ENCODE results near the gene SGSM1. TPM values are rescaled to one million over a fixed set of nuclear protein-coding genes. Genes with fewer than 3 reads are reported as not detected.

SGSM1 gene
- total RNA-seq, 6 experiments from 2014 or later = 0.11 to 0.78 (median 0.41) TPM

DNA sequence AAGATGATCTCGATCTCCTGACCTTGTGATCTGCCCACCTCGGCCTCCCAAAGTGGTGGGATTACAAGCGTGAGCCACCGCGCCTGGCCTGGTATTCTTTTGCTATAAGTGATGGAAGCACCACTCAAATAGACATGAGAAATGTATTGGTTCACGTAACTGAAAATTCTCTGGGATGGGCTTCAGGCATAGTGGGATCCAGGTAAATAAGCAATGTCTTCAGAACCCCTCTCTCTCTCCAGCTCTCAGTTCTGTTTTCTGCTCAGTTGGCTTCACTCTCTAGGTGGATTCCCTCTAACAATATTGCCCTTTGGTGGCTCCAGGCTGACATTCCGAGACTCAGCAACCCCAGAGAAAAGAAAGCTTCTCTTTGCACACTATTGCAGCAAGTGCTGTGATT lies 141.4 kb downstream of the SGSM1 start:
- intact Hi-C loops (cut with DNase I) = no loop called here
- Histone ChIP-seq H3K4me3 (no peak overlapping the region), H3K4me1 (peaks cover 0 to 6% (median 0%) of the 10 kb centered on the region in 4 donors), H3K27ac (no peak overlapping the region), H3K36me3 (no peaks in the 10 kb centered on the region), H3K27me3 (no peaks in the 10 kb centered on the region), H3K9me3 (no peaks in the 10 kb centered on the region)
- no peak for DNase-seq
- no peak for ATAC-seq
- 84% methylated on average over 6 of the region's 7 CpGs for WGBS (ENCODE audit: insufficient coverage, low coverage, low lambda C conversion rate, missing lambda C conversion rate)
- no peak for TF ChIP-seq POLR2A (IDR thresholded peaks at IDR 0.05)
- TF ChIP-seq CTCF (IDR thresholded peaks at IDR 0.05) = no peak

DNA sequence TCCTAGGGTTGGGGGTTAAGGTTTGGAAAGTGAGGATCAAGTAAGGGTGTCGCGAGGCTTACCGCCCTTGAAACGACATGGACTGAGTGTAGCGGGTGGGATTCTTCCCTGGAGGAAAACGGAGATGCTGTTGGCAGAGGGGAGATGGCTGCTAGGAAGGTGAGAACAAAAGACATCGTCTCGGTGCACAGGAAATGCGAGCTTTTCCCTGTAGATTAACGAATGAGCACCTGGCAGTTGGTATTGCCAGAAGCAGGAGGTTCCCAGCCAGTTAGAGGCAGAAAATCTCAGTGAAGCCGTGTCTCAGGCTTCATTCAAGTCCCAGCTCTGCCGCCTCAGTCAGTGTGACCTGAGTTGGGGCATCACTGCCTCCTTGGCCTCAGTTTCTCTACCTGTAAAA lies 141.9 kb downstream of the SGSM1 start:
- H3K27me3 ChIP-seq = no peaks in the 10 kb centered on the region
- peaks cover 0 to 6% (median 0%) of the 10 kb centered on the region in 4 donors for H3K4me1 ChIP-seq
- H3K27ac ChIP-seq = no peak overlapping the region
- WGBS (ENCODE audit: insufficient coverage, low coverage, low lambda C conversion rate, missing lambda C conversion rate) = 76% methylated on average over 8 of the region's 12 CpGs
- intact Hi-C loops (cut with DNase I) = no loop called here
- ATAC-seq (no peak), DNase-seq (no peak)
- no peak for TF ChIP-seq POLR2A (IDR thresholded peaks at IDR 0.05)
- H3K9me3 ChIP-seq = no peaks in the 10 kb centered on the region
- no peaks in the 10 kb centered on the region for H3K36me3 ChIP-seq
- H3K4me3 ChIP-seq = no peak overlapping the region

DNA sequence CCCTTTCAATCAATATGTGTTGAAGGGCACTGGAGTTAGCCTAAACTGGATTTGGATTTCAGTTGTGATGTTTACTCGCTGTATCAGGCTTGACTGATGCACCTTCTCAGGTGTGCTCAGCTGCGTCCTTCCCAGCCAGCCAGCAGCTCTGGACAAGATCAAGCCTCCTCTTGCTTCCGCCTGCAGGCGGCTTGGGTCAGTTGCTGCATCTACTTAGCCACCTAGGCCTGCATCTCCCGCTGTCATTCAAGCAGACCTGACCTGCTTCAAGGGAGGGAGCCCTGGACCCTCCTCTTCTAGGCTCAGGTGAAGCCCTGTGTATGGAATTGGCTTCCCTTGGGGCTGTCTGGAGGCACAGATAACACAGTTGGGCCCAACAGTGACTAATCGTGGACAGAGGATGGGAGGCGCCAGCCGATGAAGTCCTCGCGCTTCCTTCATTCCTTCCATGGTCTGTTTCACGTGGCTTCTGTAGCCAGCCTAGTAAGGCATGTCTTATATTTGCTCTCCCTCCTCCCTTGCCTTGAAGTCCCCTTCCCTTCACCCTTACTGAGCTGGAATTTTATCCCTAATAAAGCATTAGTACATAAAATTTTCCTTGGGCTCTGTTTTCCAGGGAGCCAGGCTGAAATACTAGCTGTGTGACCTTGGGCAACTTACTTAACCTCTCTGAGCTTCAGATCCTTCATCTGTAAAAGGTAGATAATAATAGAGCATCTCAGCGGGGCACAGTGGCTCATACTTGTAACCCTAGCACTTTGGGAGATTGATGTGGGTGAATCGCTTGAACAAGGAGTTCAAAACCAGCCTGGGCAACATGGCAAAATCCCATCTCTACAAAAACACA lies 142.6 kb downstream of the SGSM1 start:
- ATAC-seq (no peak), DNase-seq (no peak)
- no peak overlapping the region for H3K27ac ChIP-seq
- H3K27me3 ChIP-seq = no peaks in the 10 kb centered on the region
- 78% methylated on average over 5 of the region's 13 CpGs for WGBS (ENCODE audit: insufficient coverage, low coverage, low lambda C conversion rate, missing lambda C conversion rate)
- H3K36me3 ChIP-seq = no peaks in the 10 kb centered on the region
- intact Hi-C loops (cut with DNase I) = no loop called here
- no peak overlapping the region for H3K4me3 ChIP-seq
- H3K4me1 ChIP-seq = peaks cover 0 to 6% (median 0%) of the 10 kb centered on the region in 4 donors
- no peaks in the 10 kb centered on the region for H3K9me3 ChIP-seq
- TF ChIP-seq POLR2A (IDR thresholded peaks at IDR 0.05) (no peak), CTCF (IDR thresholded peaks at IDR 0.05) (no peak)

GRCh38 chr22:24950272-24950902 lies 144.4 kb downstream of the SGSM1 start:
- Histone ChIP-seq H3K9me3 (no peaks in the 10 kb centered on the region), H3K36me3 (no peaks in the 10 kb centered on the region), H3K4me3 (no peak overlapping the region), H3K4me1 (peaks cover 0 to 13% (median 5%) of the 10 kb centered on the region in 4 donors), H3K27me3 (no peaks in the 10 kb centered on the region), H3K27ac (no peak overlapping the region)
- DNase-seq (no peak), ATAC-seq (no peak)
- no peak for TF ChIP-seq POLR2A (IDR thresholded peaks at IDR 0.05)
- TF ChIP-seq CTCF (IDR thresholded peaks at IDR 0.05) = no peak
- 18% methylated on average over 5 of the region's 7 CpGs for WGBS (ENCODE audit: insufficient coverage, low coverage, low lambda C conversion rate, missing lambda C conversion rate)
- intact Hi-C loops (cut with DNase I) = loop anchor here (5.0 kb wide), 2 partner anchors 97 to 102 kb away; no protein-coding TSS in a partner anchor

Data from right lobe of liver (tissue), 6 donors.